CD4-positive, alpha-beta T cell (primary cell): Measurements from ENCODE around the gene RNPEPL1. TPM values are rescaled to one million over a fixed set of nuclear protein-coding genes. Genes with fewer than 3 reads are reported as not detected.

Experiments used
- ATAC-seq: fragments of 200-7000 bp; cut with Tn5 transposase; one replicate; pipeline ENCODE4 v1.10.0; 2022; ENCODE audit warnings: mild to moderate bottlenecking; ENCODE audit not compliant: poor library complexity
- CTCF ChIA-PET: fragments of 350-600 bp; sonication (Branson Sonifier 250); formaldehyde crosslinking; loops from one replicate; lab custom pipeline; 2021; ENCODE audit warnings: antibody characterized with exemption, inconsistent platforms; lab: Charles Lee
- POLR2A ChIA-PET: fragments of 350-600 bp; sonication (Branson Sonifier 250); formaldehyde crosslinking; loops from one replicate; lab custom pipeline; 2021; ENCODE audit warnings: antibody characterized with exemption, inconsistent platforms; lab: Charles Lee
- DNase-seq, 14 experiments: peaks; one replicate each; pipeline ENCODE4 v3.0.0-alpha.2; 2013 to 2020; ENCODE audit warnings: mixed read lengths in 2 of 14
- H3K27ac ChIP-seq, 2 donors: one replicate each; pipeline versions ENCODE4 v1.5.1 to v1.7.0; 2013; ENCODE audit warnings: low read length in 2 of 2, low read depth in 1 of 2, mild to moderate bottlenecking in 1 of 2
- H3K27me3 ChIP-seq, 2 experiments: 1 replicate in 1 of 2; 2 replicates in 1 of 2; pipeline versions ENCODE4 v1.6.1 to v1.7.0; 2013; ENCODE audit warnings: low read length in 2 of 2, control low read depth in 1 of 2, mild to moderate bottlenecking in 1 of 2, moderate library complexity in 1 of 2; ENCODE audit not compliant: insufficient read depth in 2 of 2, control insufficient read depth in 1 of 2
- H3K36me3 ChIP-seq: one replicate; pipeline ENCODE4 v1.6.1; 2013; ENCODE audit warnings: low read length, control low read depth; ENCODE audit not compliant: insufficient read depth
- H3K4me1 ChIP-seq: one replicate; pipeline ENCODE4 v1.6.1; 2013; ENCODE audit warnings: low read length, control low read depth; ENCODE audit not compliant: insufficient read depth
- H3K4me3 ChIP-seq: one replicate; pipeline ENCODE4 v1.5.1; 2013; ENCODE audit warnings: mild to moderate bottlenecking, low read length, moderate library complexity
- H3K9me3 ChIP-seq, 2 experiments: 1 replicate in 1 of 2; 2 replicates in 1 of 2; pipeline versions ENCODE4 v1.6.1 to v1.7.0; 2013; ENCODE audit warnings: low read length in 2 of 2, mild to moderate bottlenecking in 2 of 2, control low read depth in 1 of 2, moderate library complexity in 1 of 2; ENCODE audit not compliant: control insufficient read depth in 1 of 2, insufficient read depth in 1 of 2
- H3K27ac Mint-ChIP-seq: one replicate; pipeline ENCODE4 v1.8.0; 2020; ENCODE audit warnings: mixed read lengths
- H3K27me3 Mint-ChIP-seq: one replicate; pipeline ENCODE4 v1.8.0; 2021; ENCODE audit warnings: mixed read lengths
- H3K36me3 Mint-ChIP-seq: one replicate; pipeline ENCODE4 v1.8.0; 2021; ENCODE audit warnings: low read depth, mixed read lengths
- H3K4me1 Mint-ChIP-seq: one replicate; pipeline ENCODE4 v1.8.0; 2021; ENCODE audit warnings: low read depth, mixed read lengths
- H3K4me3 Mint-ChIP-seq: one replicate; pipeline ENCODE4 v1.8.0; 2020; ENCODE audit warnings: mild to moderate bottlenecking, mixed read lengths
- H3K9me3 Mint-ChIP-seq: one replicate; pipeline ENCODE4 v1.8.0; 2020; ENCODE audit warnings: mixed read lengths
- CTCF ChIP-seq: fragments of 200-600 bp; IDR thresholded peaks from one replicate; pipeline ENCODE4 v1.8.0; 2022; ENCODE audit warnings: antibody characterized with exemption, mild to moderate bottlenecking
- intact Hi-C, 2 experiments: fragments of 100-400 bp; cut with DNase I in 1 of 2; cut with micrococcal nuclease in 1 of 2; formaldehyde crosslinking; loops; one replicate each; pipeline versions ENCODE4 v1.15.1 to v1.9.0; 2023 to 2025; cut with DNase I, micrococcal nuclease
- total RNA-seq, 174 experiments: library from RNA in 2 of 174; stranded (reverse) in 2 of 174; gene quantifications; one replicate each; pipeline ENCODE4 v1.2.3 and lab custom pipeline; 2021 to 2026

Gene RNPEPL1
- total RNA-seq, 2 experiments from 2014 or later, result 73.0 to 78.8 TPM

GRCh38 chr2:240626531-240627300, 58.4 kb downstream of the RNPEPL1 start:
- H3K27me3 ChIP-seq, result no peaks in the 10 kb centered on the region
- H3K9me3 ChIP-seq, result peaks cover 0 to 1% of the 10 kb centered on the region in 2 experiments
- POLR2A ChIA-PET, result no interaction called here
- peak overlapping the region; percentile 11 for H3K4me3 Mint-ChIP-seq
- H3K36me3 ChIP-seq, result peaks cover 8% of the 10 kb centered on the region
- peaks cover 36% of the 10 kb centered on the region for H3K4me1 Mint-ChIP-seq
- H3K4me3 ChIP-seq, result no peak overlapping the region
- DNase-seq, result peak in 6 of 14 experiments; percentile 20 to 71 (median 57)
- no peaks in the 10 kb centered on the region for H3K27me3 Mint-ChIP-seq
- intact Hi-C loops, result loop anchor here in 1 of 2 experiments (5.0 kb wide), 1 partner anchor 59 kb away; the partner anchor contains the start of gene RNPEPL1
- no peak for TF ChIP-seq CTCF
- no peaks in the 10 kb centered on the region for H3K36me3 Mint-ChIP-seq
- no peaks in the 10 kb centered on the region for H3K9me3 Mint-ChIP-seq
- ATAC-seq, result no peak
- H3K27ac ChIP-seq, result peak overlapping the region in 1 of 2 donors; percentile 34
- H3K4me1 ChIP-seq, result peaks cover 85% of the 10 kb centered on the region
- peak overlapping the region; percentile 53 for H3K27ac Mint-ChIP-seq
- CTCF ChIA-PET, result no interaction called here

GRCh38 chr2:240627736-240628506, 59.6 kb downstream of the RNPEPL1 start:
- peaks cover 0 to 3% of the 10 kb centered on the region in 2 experiments for H3K9me3 ChIP-seq
- Mint-ChIP-seq H3K27me3 (no peaks in the 10 kb centered on the region), H3K36me3 (no peaks in the 10 kb centered on the region), H3K27ac (no peak overlapping the region), H3K9me3 (no peaks in the 10 kb centered on the region), H3K4me1 (peaks cover 26% of the 10 kb centered on the region), H3K4me3 (no peak overlapping the region)
- POLR2A ChIA-PET, result no interaction called here
- no peaks in the 10 kb centered on the region for H3K27me3 ChIP-seq
- ATAC-seq (no peak), DNase-seq (peak in 2 of 14 experiments; percentile 11 to 21)
- intact Hi-C loops, result loop anchor here in 1 of 2 experiments (5.0 kb wide), 1 partner anchor 61 kb away; the partner anchor contains the start of gene RNPEPL1
- TF ChIP-seq CTCF, result no peak
- peaks cover 8% of the 10 kb centered on the region for H3K36me3 ChIP-seq
- no peak overlapping the region for H3K4me3 ChIP-seq
- H3K27ac ChIP-seq, result no peak overlapping the region
- peaks cover 73% of the 10 kb centered on the region for H3K4me1 ChIP-seq
- CTCF ChIA-PET, result no interaction called here

GRCh38 chr2:240628507-240628807, 60.2 kb downstream of the RNPEPL1 start:
- no peak for TF ChIP-seq CTCF
- Mint-ChIP-seq H3K27me3 (no peaks in the 10 kb centered on the region), H3K9me3 (peaks cover 5% of the 10 kb centered on the region), H3K4me3 (no peak overlapping the region), H3K4me1 (peaks cover 21% of the 10 kb centered on the region), H3K27ac (no peak overlapping the region), H3K36me3 (no peaks in the 10 kb centered on the region)
- Histone ChIP-seq H3K36me3 (peaks cover 8% of the 10 kb centered on the region), H3K9me3 (peaks cover 0 to 4% of the 10 kb centered on the region in 2 experiments), H3K4me1 (peaks cover 68% of the 10 kb centered on the region), H3K27ac (no peak overlapping the region), H3K4me3 (no peak overlapping the region), H3K27me3 (no peaks in the 10 kb centered on the region)
- no peak for ATAC-seq
- DNase-seq, result peak in 2 of 14 experiments; percentile 12 to 14
- intact Hi-C loops, result loop anchor here in 1 of 2 experiments (5.0 kb wide), 1 partner anchor 61 kb away; the partner anchor contains the start of gene RNPEPL1
- ChIA-PET POLR2A (no interaction called here), CTCF (no interaction called here)
